Stomach (tissue), 9 donors: ENCODE measurements around the gene FAM229A. TPM values are rescaled to one million over a fixed set of nuclear protein-coding genes. Genes with fewer than 3 reads are reported as not detected.

Experiments
- DNase-seq, 2 donors: peaks; one replicate each; pipeline versions ENCODE4 v3.0.0 to v3.0.0-alpha.2; 2013 to 2019
- H3K27ac ChIP-seq, 5 donors: fragments of 200-600 bp in 4 of 5; sonication (generic) in 4 of 5; one replicate each; pipeline ENCODE4 v1.5.1; 2013 to 2019; ENCODE audit warnings: mild to moderate bottlenecking in 1 of 5, moderate library complexity in 1 of 5
- H3K27me3 ChIP-seq, 3 donors: fragments of 200-600 bp; sonication (generic); one replicate each; pipeline ENCODE4 v1.5.1; 2017 to 2019; ENCODE audit warnings: mixed run types in 1 of 3
- H3K36me3 ChIP-seq, 4 donors: fragments of 200-600 bp; sonication (generic); 1 replicate in 3 of 4; 2 replicates in 1 of 4; pipeline ENCODE4 v1.5.1; 2016 to 2019
- H3K4me1 ChIP-seq, 4 donors: fragments of 200-600 bp; sonication (generic); one replicate each; pipeline ENCODE4 v1.5.1; 2016 to 2019
- H3K4me3 ChIP-seq, 4 donors: fragments of 200-600 bp; sonication (generic) in 3 of 4; one replicate each; pipeline ENCODE4 v1.5.1; 2016 to 2019; ENCODE audit warnings: mild to moderate bottlenecking in 1 of 4
- H3K9me3 ChIP-seq, 4 donors: fragments of 200-600 bp; sonication (generic); one replicate each; pipeline ENCODE4 v1.5.1; 2016 to 2019
- EP300 ChIP-seq: sonication (generic); formaldehyde crosslinking; IDR thresholded peaks from one replicate; pipeline ENCODE4 v1.6.1; 2017; ENCODE audit warnings: antibody characterized with exemption
- POLR2A ChIP-seq, 4 donors: fragments of 450-650 bp; IDR thresholded peaks; one replicate each; pipeline ENCODE4 v1.6.1; 2016; ENCODE audit warnings: antibody characterized with exemption in 4 of 4, control low read depth in 2 of 4, mild to moderate bottlenecking in 1 of 4, moderate library complexity in 1 of 4
- POLR2AphosphoS5 ChIP-seq, 3 donors: sonication (generic); formaldehyde crosslinking; IDR thresholded peaks; one replicate each; pipeline ENCODE4 v1.6.1; 2016; ENCODE audit warnings: antibody characterized with exemption in 3 of 3
- WGBS, 5 donors: extraction: QIAGEN DNeasy Blood & Tissue Kit in 3 of 5; methylation state at CpG; one replicate each; pipeline versions ENCODE4 v1.1.5 to v1.1.7; 2013 to 2018; 5-methylcytosine and 5-hydroxymethylcytosine counted together
- intact Hi-C: fragments of 100-400 bp; cut with DNase I; formaldehyde crosslinking; loops from one replicate; pipeline ENCODE4 v1.15.1; 2023; ENCODE audit warnings: low total_unique reads
- polyA plus RNA-seq, 3 donors: library from polyadenylated mRNA; stranded (reverse); fragments of 200-250 nt; gene quantifications; one replicate each; pipeline ENCODE4 v1.2.3, GENCODE V29; 2013
- total RNA-seq, 5 donors: library from RNA; depleted of rRNA; stranded (reverse); fragments of >200 nt; gene quantifications; one replicate each; pipeline versions ENCODE4 v1.1.0 to v1.2.3, GENCODE V29; 2014 to 2016
- TF ChIP-seq, protein P1 (sequence below), 7 experiments: fragments of 450-650 bp in 4 of 7; fragments of 200-600 bp in 3 of 7; sonication (generic) in 3 of 7; IDR thresholded peaks; one replicate each; pipeline ENCODE4 v1.5.1; 2016 to 2019; ENCODE audit warnings: antibody characterized with exemption in 7 of 7, control low read depth in 2 of 7, mild to moderate bottlenecking in 1 of 7
- donor health status: healthy with polysubstance abuse.
- donor health status: Bipolar disorder and iron deficiency.
- donor health status: healthy.

FAM229A gene
- total and polyA plus RNA-seq, 8 donors: 2.2 to 21.6 (median 8.8) TPM

DNA sequence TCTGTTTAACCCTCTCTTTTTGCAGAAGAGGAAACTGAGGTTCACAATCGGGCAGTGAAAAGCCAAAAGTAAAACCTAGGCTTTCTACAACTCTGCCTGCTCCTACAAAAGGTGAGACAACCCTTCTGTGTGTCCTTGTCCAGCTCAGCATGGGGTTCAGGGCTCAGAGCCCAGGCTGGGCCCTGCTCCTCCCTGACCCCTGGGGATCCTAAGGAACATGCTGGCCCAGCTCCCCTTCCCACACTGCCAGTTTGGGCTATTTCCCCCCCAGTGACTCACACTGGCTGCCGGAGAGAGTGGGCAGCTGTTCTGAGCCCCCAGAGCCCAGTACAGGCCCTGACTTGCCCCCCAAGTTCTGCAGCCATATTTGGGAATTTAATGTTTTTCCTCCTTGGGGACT is 8.9 kb downstream of the FAM229A start:
- intact Hi-C loops: no loop called here
- Histone ChIP-seq H3K4me1 (peaks cover 24 to 56% (median 49%) of the 10 kb centered on the region in 4 donors), H3K27me3 (no peaks in the 10 kb centered on the region), H3K36me3 (no peaks in the 10 kb centered on the region), H3K9me3 (no peaks in the 10 kb centered on the region), H3K27ac (peak overlapping the region in 3 of 5 donors; percentile 92 to 96 (median 95)), H3K4me3 (no peak overlapping the region)
- TF ChIP-seq, protein P1, sequence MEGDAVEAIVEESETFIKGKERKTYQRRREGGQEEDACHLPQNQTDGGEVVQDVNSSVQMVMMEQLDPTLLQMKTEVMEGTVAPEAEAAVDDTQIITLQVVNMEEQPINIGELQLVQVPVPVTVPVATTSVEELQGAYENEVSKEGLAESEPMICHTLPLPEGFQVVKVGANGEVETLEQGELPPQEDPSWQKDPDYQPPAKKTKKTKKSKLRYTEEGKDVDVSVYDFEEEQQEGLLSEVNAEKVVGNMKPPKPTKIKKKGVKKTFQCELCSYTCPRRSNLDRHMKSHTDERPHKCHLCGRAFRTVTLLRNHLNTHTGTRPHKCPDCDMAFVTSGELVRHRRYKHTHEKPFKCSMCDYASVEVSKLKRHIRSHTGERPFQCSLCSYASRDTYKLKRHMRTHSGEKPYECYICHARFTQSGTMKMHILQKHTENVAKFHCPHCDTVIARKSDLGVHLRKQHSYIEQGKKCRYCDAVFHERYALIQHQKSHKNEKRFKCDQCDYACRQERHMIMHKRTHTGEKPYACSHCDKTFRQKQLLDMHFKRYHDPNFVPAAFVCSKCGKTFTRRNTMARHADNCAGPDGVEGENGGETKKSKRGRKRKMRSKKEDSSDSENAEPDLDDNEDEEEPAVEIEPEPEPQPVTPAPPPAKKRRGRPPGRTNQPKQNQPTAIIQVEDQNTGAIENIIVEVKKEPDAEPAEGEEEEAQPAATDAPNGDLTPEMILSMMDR (IDR thresholded peaks at IDR 0.05): no peak
- no peak for TF ChIP-seq POLR2AphosphoS5 (IDR thresholded peaks at IDR 0.05)
- no peak for TF ChIP-seq POLR2A (IDR thresholded peaks at IDR 0.05)
- no peak for TF ChIP-seq EP300
- 57 to 87% (median 79%) methylated on average over 2 of the region's 2 CpGs for WGBS, 5 donors
- DNase-seq: no peak

DNA sequence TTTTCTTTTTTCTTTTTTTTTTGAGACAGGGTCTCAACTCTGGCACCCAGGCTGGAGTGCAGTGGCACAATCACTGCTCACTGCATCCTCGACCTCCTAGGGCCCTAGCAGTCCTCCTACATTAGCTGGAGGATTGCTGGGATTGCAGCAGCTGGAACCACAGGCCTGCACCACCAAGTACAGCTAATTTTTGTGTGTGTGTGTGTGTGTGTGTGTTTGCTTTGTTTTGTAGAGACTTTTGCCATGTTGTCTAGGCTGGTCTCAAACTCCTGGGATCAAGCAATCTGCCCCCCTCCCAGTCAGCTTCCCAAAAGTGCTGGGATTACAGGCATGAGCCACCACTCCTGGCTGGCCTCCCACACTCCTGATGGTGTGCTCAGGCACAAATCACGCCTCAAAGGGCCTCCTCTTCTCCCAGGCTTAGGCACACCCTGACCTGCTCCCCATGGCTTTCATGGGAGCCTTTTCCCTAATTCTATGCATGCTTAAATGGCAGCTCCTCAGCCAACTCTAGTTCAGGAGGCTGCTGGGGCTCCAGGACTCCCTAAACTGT is 9.4 kb downstream of the FAM229A start:
- Histone ChIP-seq H3K27me3 (no peaks in the 10 kb centered on the region), H3K4me3 (peak overlapping the region in 2 of 4 donors; percentile 75), H3K27ac (peak overlapping the region in 3 of 5 donors; percentile 92 to 96 (median 95)), H3K4me1 (peaks cover 24 to 57% (median 44%) of the 10 kb centered on the region in 4 donors), H3K36me3 (no peaks in the 10 kb centered on the region), H3K9me3 (no peaks in the 10 kb centered on the region)
- TF ChIP-seq, protein P1 (IDR thresholded peaks at IDR 0.05): no peak
- TF ChIP-seq POLR2AphosphoS5 (IDR thresholded peaks at IDR 0.05): no peak
- TF ChIP-seq EP300: no peak
- TF ChIP-seq POLR2A (IDR thresholded peaks at IDR 0.05): no peak
- WGBS, 5 donors: 44 to 71% (median 67%) methylated on average over 2 of the region's 2 CpGs
- DNase-seq: peak in 1 of 2 donors; percentile 21
- intact Hi-C loops: no loop called here

DNA sequence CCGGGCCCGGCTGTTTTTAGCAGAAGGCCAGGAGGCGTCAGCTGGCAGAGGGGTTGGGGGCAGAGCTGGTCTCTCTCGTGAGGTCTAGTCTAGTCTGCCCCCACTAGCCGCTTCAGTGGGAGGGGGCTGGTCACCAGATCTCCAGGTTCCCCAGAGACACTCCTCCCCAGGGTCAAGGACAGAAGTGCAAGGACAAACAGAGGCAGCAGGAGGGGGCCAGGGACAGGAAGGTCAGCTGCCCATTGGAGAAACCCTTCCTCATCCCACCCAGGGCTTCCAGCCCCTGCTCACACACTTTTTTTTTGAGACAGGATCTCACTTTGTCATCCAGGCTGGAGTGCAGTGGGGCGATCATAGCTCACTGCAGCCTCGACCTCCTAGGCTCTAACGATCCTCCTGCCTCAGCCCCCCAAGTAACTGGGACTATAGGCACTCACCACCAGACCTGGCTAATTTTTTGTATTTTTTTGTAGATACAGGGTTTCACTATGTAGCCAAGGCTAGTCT is 10.0 kb downstream of the FAM229A start:
- Histone ChIP-seq H3K4me1 (peaks cover 24 to 57% (median 44%) of the 10 kb centered on the region in 4 donors), H3K36me3 (no peaks in the 10 kb centered on the region), H3K27ac (peak overlapping the region; percentile 92 to 96 (median 95)), H3K4me3 (peak overlapping the region; percentile 61 to 75 (median 73)), H3K9me3 (no peaks in the 10 kb centered on the region), H3K27me3 (no peaks in the 10 kb centered on the region)
- intact Hi-C loops: no loop called here
- no peak for DNase-seq
- 35 to 45% (median 44%) methylated on average over 8 of the region's 8 CpGs for WGBS, 5 donors
- TF ChIP-seq, protein P1 (IDR thresholded peaks at IDR 0.05): no peak
- TF ChIP-seq EP300 (no peak), POLR2A (IDR thresholded peaks at IDR 0.05) (no peak), POLR2AphosphoS5 (IDR thresholded peaks at IDR 0.05) (no peak)

DNA sequence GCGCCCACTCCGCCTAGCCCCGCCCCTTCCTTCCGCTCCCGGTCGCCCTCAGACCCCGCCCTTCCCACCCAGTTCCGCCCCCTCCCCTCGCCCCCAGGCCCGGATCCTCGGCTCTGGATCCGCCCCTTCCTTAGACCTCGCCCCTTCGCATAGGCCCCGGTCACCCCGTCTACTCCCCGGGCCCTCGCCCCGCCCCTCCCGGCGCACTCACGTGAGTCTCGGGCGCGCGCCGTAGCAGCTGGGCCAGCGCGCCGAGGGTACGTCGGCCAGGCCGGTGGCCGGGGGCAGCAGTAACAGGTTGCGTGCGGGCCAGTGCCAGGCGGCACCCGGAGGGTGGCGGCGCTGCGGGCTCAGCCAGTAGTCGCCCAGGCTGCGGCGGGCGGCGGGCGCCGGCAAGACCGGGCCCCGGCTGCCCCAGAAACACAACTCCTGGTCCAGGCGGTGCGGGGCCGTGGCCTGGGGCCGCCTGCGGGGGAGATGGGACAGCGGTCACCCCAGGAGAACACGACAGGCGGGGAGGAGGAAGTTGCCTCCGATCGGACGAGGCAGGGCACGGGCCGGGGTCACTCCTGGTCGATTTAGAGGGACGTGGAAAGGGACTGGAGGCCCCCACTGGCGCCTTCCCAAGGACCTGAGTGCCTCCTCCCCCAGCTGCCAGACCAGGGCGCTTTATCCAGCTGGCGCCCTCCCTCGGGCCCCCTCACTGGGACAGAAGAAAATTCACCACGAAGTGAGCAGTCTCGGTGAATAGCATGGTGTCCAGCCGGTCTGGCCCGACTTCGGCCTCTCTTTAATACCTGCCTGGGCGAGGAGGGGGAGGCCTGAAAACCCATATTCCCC is 10.7 kb downstream of the FAM229A start:
- no peaks in the 10 kb centered on the region for H3K9me3 ChIP-seq
- no peaks in the 10 kb centered on the region for H3K36me3 ChIP-seq
- 1 to 18% (median 3%) methylated on average over 7 to 75 of the region's 75 CpGs for WGBS, 5 donors
- peak overlapping the region; percentile 92 to 96 (median 95) for H3K27ac ChIP-seq
- H3K4me3 ChIP-seq: peak overlapping the region; percentile 61 to 75 (median 73)
- no peaks in the 10 kb centered on the region for H3K27me3 ChIP-seq
- TF ChIP-seq EP300 (no peak), POLR2AphosphoS5 (IDR thresholded peaks at IDR 0.05) (peak; percentile 90 to 96 (median 93)), POLR2A (IDR thresholded peaks at IDR 0.05) (peak in 1 of 4 donors; percentile 18)
- TF ChIP-seq, protein P1 (IDR thresholded peaks at IDR 0.05): no peak
- DNase-seq: peak; percentile 96 to 99
- intact Hi-C loops: no loop called here
- H3K4me1 ChIP-seq: peaks cover 24 to 57% (median 44%) of the 10 kb centered on the region in 4 donors
